SK-N-SH (cell line): ENCODE data around the gene OR51I1. TPM values are rescaled to one million over a fixed set of nuclear protein-coding genes. Genes with fewer than 3 reads are reported as not detected.

Experiments used
- CTCF ChIA-PET: fragments of 300-600, 350-600 bp; formaldehyde crosslinking; extraction: SDS; loops from one replicate; lab custom pipeline; 2021; lab: Yijun Ruan, JAX
- POLR2A ChIA-PET: fragments of 350-600 bp; sonication (Branson Sonifier 250); formaldehyde crosslinking; extraction: SDS; loops from one replicate; lab custom pipeline; 2020; ENCODE audit warnings: antibody characterized with exemption, inconsistent platforms; lab: Yijun Ruan, JAX
- DNase-seq: peaks from one replicate; pipeline ENCODE4 v3.0.0; 2012
- H2AFZ ChIP-seq: fragments of 200-600 bp; sonication (generic); 2 replicates; pipeline ENCODE4 v1.8.1; 2016; ENCODE audit warnings: antibody characterized with exemption, mild to moderate bottlenecking, low read depth
- H3F3A ChIP-seq: fragments of 200-600 bp; sonication (generic); replicated peaks from 2 replicates; pipeline ENCODE3; 2016; ENCODE audit warnings: antibody characterized with exemption, mild to moderate bottlenecking; ENCODE audit not compliant: insufficient read depth
- H3K27ac ChIP-seq, 2 experiments: fragments of 200-500 bp in 1 of 2; fragments of 200-600 bp in 1 of 2; sonication (Bioruptor generic) in 1 of 2; sonication (generic), shearing (Covaris generic) in 1 of 2; 2 replicates each; pipeline versions ENCODE4 v1.5.1 to v1.6.1; 2014 to 2016; ENCODE audit warnings: low read depth in 2 of 2, inconsistent platforms in 1 of 2, low read length in 1 of 2, mild to moderate bottlenecking in 1 of 2, mixed read lengths in 1 of 2
- H3K27me3 ChIP-seq: fragments of 200-600 bp; sonication (generic), shearing (Covaris generic); 2 replicates; pipeline ENCODE4 v1.6.1; 2016; ENCODE audit warnings: mixed run types; ENCODE audit not compliant: insufficient read depth
- H3K36me3 ChIP-seq, 2 experiments: fragments of 200-500 bp in 1 of 2; fragments of 200-600 bp in 1 of 2; sonication (Bioruptor generic) in 1 of 2; sonication (generic) in 1 of 2; replicated peaks in 1 of 2; 2 replicates each; pipeline versions ENCODE3 to v1.5.1; 2014 to 2016; ENCODE audit warnings: low read length in 1 of 2, mild to moderate bottlenecking in 1 of 2; ENCODE audit not compliant: insufficient read depth in 2 of 2, control insufficient read depth in 1 of 2
- H3K4me1 ChIP-seq, 2 experiments: fragments of 200-500 bp in 1 of 2; fragments of 200-600 bp in 1 of 2; sonication (Bioruptor generic) in 1 of 2; sonication (generic), shearing (Covaris generic) in 1 of 2; 2 replicates each; pipeline versions ENCODE4 v1.5.1 to v1.6.1; 2014 to 2016; ENCODE audit warnings: low read depth in 1 of 2, low read length in 1 of 2, mixed run types in 1 of 2; ENCODE audit not compliant: insufficient read depth in 2 of 2, control insufficient read depth in 1 of 2
- H3K4me2 ChIP-seq: fragments of 200-600 bp; sonication (generic), shearing (Covaris generic); 2 replicates; pipeline ENCODE4 v1.6.1; 2017; ENCODE audit warnings: mixed run types
- H3K4me3 ChIP-seq, 2 experiments: fragments of 200-500 bp in 1 of 2; fragments of 200-600 bp in 1 of 2; sonication (Bioruptor generic) in 1 of 2; sonication (generic), shearing (Covaris generic) in 1 of 2; 2 replicates each; pipeline versions ENCODE4 v1.5.1 to v1.8.1; 2014 to 2016; ENCODE audit warnings: low read depth in 2 of 2, inconsistent platforms in 1 of 2, low read length in 1 of 2, mild to moderate bottlenecking in 1 of 2, mixed read lengths in 1 of 2, moderate library complexity in 1 of 2
- H3K79me2 ChIP-seq: fragments of 200-600 bp; sonication (generic); 2 replicates; pipeline ENCODE4 v1.8.1; 2017; ENCODE audit warnings: mild to moderate bottlenecking; ENCODE audit not compliant: insufficient read depth
- H3K9ac ChIP-seq: fragments of 200-600 bp; sonication (generic); 2 replicates; pipeline ENCODE4 v1.6.1; 2017; ENCODE audit warnings: mixed run types
- H3K9me2 ChIP-seq: fragments of 200-600 bp; sonication (generic); 2 replicates; pipeline ENCODE4 v1.6.1; 2017; ENCODE audit warnings: mixed run types
- H3K9me3 ChIP-seq: fragments of 200-600 bp; sonication (generic); 2 replicates; pipeline ENCODE4 v1.6.1; 2017; ENCODE audit warnings: mixed run types, mild to moderate bottlenecking, moderate library complexity
- H4K20me1 ChIP-seq: fragments of 200-600 bp; sonication (generic); 2 replicates; pipeline ENCODE4 v1.6.1; 2017; ENCODE audit warnings: mild to moderate bottlenecking, mixed run types; ENCODE audit not compliant: insufficient read depth
- EP300 ChIP-seq, 2 experiments: IDR thresholded peaks; 2 replicates each; pipeline versions ENCODE4 v1.4.0 to v1.6.1; 2012; ENCODE audit warnings: borderline replicate concordance in 1 of 2, low read depth in 1 of 2, low read length in 1 of 2
- FOSL2 ChIP-seq: IDR thresholded peaks from 2 replicates; pipeline ENCODE4 v1.4.0; 2012; ENCODE audit warnings: low read depth, mild to moderate bottlenecking, moderate library complexity, borderline replicate concordance
- GATA2 ChIP-seq: sonication (generic); formaldehyde crosslinking; IDR thresholded peaks from 2 replicates; pipeline ENCODE4 v1.5.0; 2020; ENCODE audit warnings: mild to moderate bottlenecking, missing genetic modification reagents
- MXI1 ChIP-seq: IDR thresholded peaks from 2 replicates; pipeline ENCODE4 v1.6.1; 2012; ENCODE audit warnings: mild to moderate bottlenecking, low read depth, low read length, improper control_type of control experiment
- NFIC ChIP-seq: IDR thresholded peaks from 2 replicates; pipeline ENCODE4 v1.4.0; 2012; ENCODE audit warnings: borderline replicate concordance
- RAD21 ChIP-seq: IDR thresholded peaks from 2 replicates; pipeline ENCODE4 v1.6.1; 2012; ENCODE audit warnings: mild to moderate bottlenecking, low read length
- RFX5 ChIP-seq: IDR thresholded peaks from 2 replicates; pipeline ENCODE4 v1.6.1; 2012; ENCODE audit warnings: mild to moderate bottlenecking, improper control_type of control experiment, low read length
- RXRA ChIP-seq: IDR thresholded peaks from 2 replicates; pipeline ENCODE4 v1.4.0; 2012; ENCODE audit warnings: low read depth, mild to moderate bottlenecking, borderline replicate concordance
- TAF1 ChIP-seq: IDR thresholded peaks from 2 replicates; pipeline ENCODE4 v1.6.1; 2012; ENCODE audit warnings: low read depth, mild to moderate bottlenecking, low read length, moderate library complexity, borderline replicate concordance
- WGBS: methylation state at CpG from one replicate; pipeline ENCODE4 v1.1.6; 2017; ENCODE audit warnings: low lambda C conversion rate; 5-methylcytosine and 5-hydroxymethylcytosine counted together
- polyA plus RNA-seq, 3 experiments: library from polyadenylated mRNA; depleted of rRNA; stranded (reverse); fragments of >200 nt; gene quantifications; 2 replicates each; pipeline ENCODE4 v1.2.3, GENCODE V29; 2012
- TF ChIP-seq, protein P1 (sequence below): IDR thresholded peaks from 2 replicates; pipeline ENCODE4 v1.4.0; 2012; ENCODE audit warnings: low read depth, borderline replicate concordance
- TF ChIP-seq, protein P2 (sequence below): IDR thresholded peaks from 2 replicates; pipeline ENCODE4 v1.4.0; 2012; ENCODE audit warnings: low read depth, borderline replicate concordance
- TF ChIP-seq, protein P3 (sequence below): fragments of 200-600 bp; sonication (generic); IDR thresholded peaks from 2 replicates; pipeline ENCODE4 v1.6.1; 2017; ENCODE audit warnings: antibody characterized with exemption, mild to moderate bottlenecking, moderate library complexity
- TF ChIP-seq, protein P4 (sequence below): IDR thresholded peaks from 2 replicates; pipeline ENCODE4; 2012

The OR51I1 gene, protein sequence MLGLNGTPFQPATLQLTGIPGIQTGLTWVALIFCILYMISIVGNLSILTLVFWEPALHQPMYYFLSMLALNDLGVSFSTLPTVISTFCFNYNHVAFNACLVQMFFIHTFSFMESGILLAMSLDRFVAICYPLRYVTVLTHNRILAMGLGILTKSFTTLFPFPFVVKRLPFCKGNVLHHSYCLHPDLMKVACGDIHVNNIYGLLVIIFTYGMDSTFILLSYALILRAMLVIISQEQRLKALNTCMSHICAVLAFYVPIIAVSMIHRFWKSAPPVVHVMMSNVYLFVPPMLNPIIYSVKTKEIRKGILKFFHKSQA
- 0.08 TPM in 1 of 2 replicates, not detected in the other for polyA plus RNA-seq (2012; rRNA removed)
- not detected in 2 replicates for polyA plus RNA-seq (2012; cell fraction: cytosol; rRNA removed)
- 0.51 TPM in 1 of 2 replicates, not detected in the other for polyA plus RNA-seq (2012; cell fraction: nucleus; rRNA removed)

DNA sequence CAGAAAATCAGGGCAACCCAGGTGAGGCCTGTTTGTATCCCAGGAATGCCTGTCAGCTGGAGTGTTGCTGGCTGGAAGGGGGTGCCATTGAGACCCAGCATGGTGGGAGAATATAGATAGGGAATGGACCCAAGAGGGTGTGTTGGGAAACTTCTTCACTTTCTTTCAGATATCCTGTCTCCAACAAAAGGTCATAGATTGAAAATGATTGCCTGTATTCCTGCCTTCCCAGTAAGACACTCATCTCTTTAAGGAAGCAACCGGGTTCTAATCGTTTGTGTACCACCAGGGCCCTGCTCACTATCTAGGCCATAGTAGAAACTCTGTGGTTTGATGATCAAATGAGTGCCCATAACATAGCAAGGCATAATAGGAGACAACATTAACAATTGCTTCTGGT, at the start of gene OR51I1:
OR51I1 (minus strand) TSS at position 101 of the 400 bp plus-strand sequence; CDS start at position 101, 0 bp downstream.
- Histone ChIP-seq H3K4me2 (no peak within 1 kb of the TSS), H3K4me3 (no peak within 1 kb of the TSS), H3K4me1 (no peaks in the 10 kb centered on the region), H3K27ac (no peak within 1 kb of the TSS), H3F3A (no peaks in the 10 kb centered on the region), H4K20me1 (no peaks in the 10 kb centered on the region), H3K79me2 (no peaks in the 10 kb centered on the region), H3K27me3 (no peaks in the 10 kb centered on the region)
- POLR2A ChIA-PET = no interaction called here
- CTCF ChIA-PET = no interaction called here
- DNase-seq = no peak
- no peak for TF ChIP-seq GATA2 (CRISPR knock-in tag)
- TF ChIP-seq, all 33 proteins: peak for 0
- 0% methylated on average over 2 of the region's 2 CpGs for WGBS
- no peaks in the 10 kb centered on the region for H3K9me3 ChIP-seq
- H3K9ac ChIP-seq = no peak within 1 kb of the TSS
- no peaks in the 10 kb centered on the region for H3K9me2 ChIP-seq
- no peak within 1 kb of the TSS for H2AFZ ChIP-seq
- H3K36me3 ChIP-seq = no peaks in the 10 kb centered on the region

DNA sequence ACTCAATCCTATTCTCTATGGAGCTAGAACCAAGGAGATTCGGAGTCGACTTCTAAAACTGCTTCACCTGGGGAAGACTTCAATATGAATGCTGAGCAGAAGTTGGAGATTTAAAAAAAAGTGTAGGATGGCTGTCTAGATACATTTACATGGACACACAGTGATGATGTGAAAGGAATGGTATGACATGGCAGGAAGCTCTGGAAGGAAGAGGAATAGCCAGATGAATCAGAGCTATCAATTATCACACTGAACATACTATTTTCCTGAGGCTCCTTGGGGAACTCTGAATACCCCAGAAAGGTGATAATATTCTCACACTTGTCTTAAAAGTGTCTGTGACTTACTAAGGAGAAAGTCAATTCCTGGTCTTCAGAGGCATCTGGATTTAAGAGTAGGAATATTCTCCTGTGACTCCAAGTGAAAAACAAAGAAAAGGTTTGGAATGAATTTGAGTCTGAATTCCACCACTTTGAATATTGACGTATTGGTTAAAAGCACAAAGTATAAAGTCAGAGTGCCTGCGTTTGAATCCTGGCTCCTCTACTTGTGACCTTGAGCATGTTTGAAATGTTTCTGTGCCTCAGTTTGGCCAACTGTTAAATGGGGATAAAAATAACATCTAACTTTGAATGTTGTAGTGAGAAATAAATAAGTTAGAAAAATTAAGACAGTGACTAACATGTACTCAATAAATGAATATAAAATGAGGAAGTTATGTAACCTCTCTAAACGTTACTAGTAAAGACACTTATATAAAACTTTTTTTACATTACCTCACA, 48.5 kb upstream of the OR51I1 start:
- no peak overlapping the region for H3K4me2 ChIP-seq
- H3K9me3 ChIP-seq = no peaks in the 10 kb centered on the region
- no peaks in the 10 kb centered on the region for H3K36me3 ChIP-seq
- under 1% methylated on average over 5 of the region's 5 CpGs for WGBS
- H3K27ac ChIP-seq = no peak overlapping the region
- no peak overlapping the region for H2AFZ ChIP-seq
- no peaks in the 10 kb centered on the region for H3K4me1 ChIP-seq
- no peaks in the 10 kb centered on the region for H4K20me1 ChIP-seq
- H3K9me2 ChIP-seq = no peaks in the 10 kb centered on the region
- POLR2A ChIA-PET = no interaction called here
- H3K9ac ChIP-seq = no peak overlapping the region
- no peak for DNase-seq
- TF ChIP-seq, protein P1, sequence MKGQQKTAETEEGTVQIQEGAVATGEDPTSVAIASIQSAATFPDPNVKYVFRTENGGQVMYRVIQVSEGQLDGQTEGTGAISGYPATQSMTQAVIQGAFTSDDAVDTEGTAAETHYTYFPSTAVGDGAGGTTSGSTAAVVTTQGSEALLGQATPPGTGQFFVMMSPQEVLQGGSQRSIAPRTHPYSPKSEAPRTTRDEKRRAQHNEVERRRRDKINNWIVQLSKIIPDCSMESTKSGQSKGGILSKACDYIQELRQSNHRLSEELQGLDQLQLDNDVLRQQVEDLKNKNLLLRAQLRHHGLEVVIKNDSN = no peak
- no peak for TF ChIP-seq MXI1
- no peak for TF ChIP-seq TAF1
- TF ChIP-seq, protein P2, sequence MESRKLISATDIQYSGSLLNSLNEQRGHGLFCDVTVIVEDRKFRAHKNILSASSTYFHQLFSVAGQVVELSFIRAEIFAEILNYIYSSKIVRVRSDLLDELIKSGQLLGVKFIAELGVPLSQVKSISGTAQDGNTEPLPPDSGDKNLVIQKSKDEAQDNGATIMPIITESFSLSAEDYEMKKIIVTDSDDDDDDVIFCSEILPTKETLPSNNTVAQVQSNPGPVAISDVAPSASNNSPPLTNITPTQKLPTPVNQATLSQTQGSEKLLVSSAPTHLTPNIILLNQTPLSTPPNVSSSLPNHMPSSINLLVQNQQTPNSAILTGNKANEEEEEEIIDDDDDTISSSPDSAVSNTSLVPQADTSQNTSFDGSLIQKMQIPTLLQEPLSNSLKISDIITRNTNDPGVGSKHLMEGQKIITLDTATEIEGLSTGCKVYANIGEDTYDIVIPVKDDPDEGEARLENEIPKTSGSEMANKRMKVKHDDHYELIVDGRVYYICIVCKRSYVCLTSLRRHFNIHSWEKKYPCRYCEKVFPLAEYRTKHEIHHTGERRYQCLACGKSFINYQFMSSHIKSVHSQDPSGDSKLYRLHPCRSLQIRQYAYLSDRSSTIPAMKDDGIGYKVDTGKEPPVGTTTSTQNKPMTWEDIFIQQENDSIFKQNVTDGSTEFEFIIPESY = no peak
- TF ChIP-seq, protein P3, sequence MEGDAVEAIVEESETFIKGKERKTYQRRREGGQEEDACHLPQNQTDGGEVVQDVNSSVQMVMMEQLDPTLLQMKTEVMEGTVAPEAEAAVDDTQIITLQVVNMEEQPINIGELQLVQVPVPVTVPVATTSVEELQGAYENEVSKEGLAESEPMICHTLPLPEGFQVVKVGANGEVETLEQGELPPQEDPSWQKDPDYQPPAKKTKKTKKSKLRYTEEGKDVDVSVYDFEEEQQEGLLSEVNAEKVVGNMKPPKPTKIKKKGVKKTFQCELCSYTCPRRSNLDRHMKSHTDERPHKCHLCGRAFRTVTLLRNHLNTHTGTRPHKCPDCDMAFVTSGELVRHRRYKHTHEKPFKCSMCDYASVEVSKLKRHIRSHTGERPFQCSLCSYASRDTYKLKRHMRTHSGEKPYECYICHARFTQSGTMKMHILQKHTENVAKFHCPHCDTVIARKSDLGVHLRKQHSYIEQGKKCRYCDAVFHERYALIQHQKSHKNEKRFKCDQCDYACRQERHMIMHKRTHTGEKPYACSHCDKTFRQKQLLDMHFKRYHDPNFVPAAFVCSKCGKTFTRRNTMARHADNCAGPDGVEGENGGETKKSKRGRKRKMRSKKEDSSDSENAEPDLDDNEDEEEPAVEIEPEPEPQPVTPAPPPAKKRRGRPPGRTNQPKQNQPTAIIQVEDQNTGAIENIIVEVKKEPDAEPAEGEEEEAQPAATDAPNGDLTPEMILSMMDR = no peak
- TF ChIP-seq NFIC = no peak
- no peak for TF ChIP-seq RXRA
- TF ChIP-seq, protein P4, sequence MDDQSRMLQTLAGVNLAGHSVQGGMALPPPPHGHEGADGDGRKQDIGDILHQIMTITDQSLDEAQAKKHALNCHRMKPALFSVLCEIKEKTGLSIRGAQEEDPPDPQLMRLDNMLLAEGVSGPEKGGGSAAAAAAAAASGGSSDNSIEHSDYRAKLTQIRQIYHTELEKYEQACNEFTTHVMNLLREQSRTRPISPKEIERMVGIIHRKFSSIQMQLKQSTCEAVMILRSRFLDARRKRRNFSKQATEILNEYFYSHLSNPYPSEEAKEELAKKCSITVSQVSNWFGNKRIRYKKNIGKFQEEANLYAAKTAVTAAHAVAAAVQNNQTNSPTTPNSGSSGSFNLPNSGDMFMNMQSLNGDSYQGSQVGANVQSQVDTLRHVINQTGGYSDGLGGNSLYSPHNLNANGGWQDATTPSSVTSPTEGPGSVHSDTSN = no peak
- TF ChIP-seq RAD21 = no peak
- no peak for TF ChIP-seq EP300 (IDR thresholded peaks at IDR 0.05; ENCODE audit: borderline replicate concordance in 1 of 2, low read depth in 1 of 2, low read length in 1 of 2)
- no peak for TF ChIP-seq FOSL2
- no peak for TF ChIP-seq RFX5
- H3K4me3 ChIP-seq = no peak overlapping the region
- H3K79me2 ChIP-seq = no peaks in the 10 kb centered on the region
- no peaks in the 10 kb centered on the region; the same call in 1 of the 2 replicates for H3K27me3 ChIP-seq
- CTCF ChIA-PET = interaction anchor here (1.0 kb wide), 1 partner anchor 13 kb away, joined by 3 read pairs; no protein-coding TSS in a partner anchor
- no peaks in the 10 kb centered on the region for H3F3A ChIP-seq
